Muscle of arm (tissue), 12 donors: Measurements from ENCODE around the gene FBLN7. TPM values are rescaled to one million over a fixed set of nuclear protein-coding genes. Genes with fewer than 3 reads are reported as not detected.
A peak's percentile ranks its signal among the peaks of the same experiment; 100 is the strongest.

Source experiments
- DNase-seq: peaks from one replicate; pipeline ENCODE4 v3.0.0-alpha.2; 2013
- polyA plus RNA-seq, 12 donors: library from polyadenylated mRNA; unstranded; fragments of 120-200 nt; gene quantifications; one replicate each; pipeline ENCODE4 v1.2.1, GENCODE V29; 2013; ENCODE audit not compliant: insufficient read length in 12 of 12

The FBLN7 gene
- polyA plus RNA-seq, 12 donors = 7.4 to 12.8 (median 10.6) TPM; not detected in 1

GRCh38 chr2:112140205-112140802, 2.1 kb downstream of the FBLN7 start:
- no peak for DNase-seq

GRCh38 chr2:112140899-112141625, 2.9 kb downstream of the FBLN7 start:
- no peak for DNase-seq

- DNase-seq = no peak
Observed at GRCh38 chr2:112141626-112142007, 3.4 kb downstream of the FBLN7 start.

GRCh38 chr2:112142525-112143078, 4.4 kb downstream of the FBLN7 start:
- DNase-seq = no peak

GRCh38 chr2:112143150-112143549, 5.0 kb downstream of the FBLN7 start:
- DNase-seq = no peak

GRCh38 chr2:112144966-112145365, 6.8 kb downstream of the FBLN7 start:
- DNase-seq = no peak

- peak; percentile 71 for DNase-seq
Observed at GRCh38 chr2:112147382-112148168, 9.4 kb downstream of the FBLN7 start.

GRCh38 chr2:112148477-112148876, 10.3 kb downstream of the FBLN7 start:
- DNase-seq = no peak

- no peak for DNase-seq
Observed at GRCh38 chr2:112149194-112149593, 11.0 kb downstream of the FBLN7 start.

GRCh38 chr2:112149866-112150435, 11.8 kb downstream of the FBLN7 start:
- no peak for DNase-seq

GRCh38 chr2:112150447-112150846, 12.3 kb downstream of the FBLN7 start:
- DNase-seq = no peak

- no peak for DNase-seq
Observed at GRCh38 chr2:112150851-112151250, 12.7 kb downstream of the FBLN7 start.

GRCh38 chr2:112151271-112151670, 13.1 kb downstream of the FBLN7 start:
- no peak for DNase-seq

GRCh38 chr2:112151701-112152440, 13.7 kb downstream of the FBLN7 start:
- no peak for DNase-seq

- DNase-seq = no peak
Observed at GRCh38 chr2:112152476-112153178, 14.4 kb downstream of the FBLN7 start.

- DNase-seq = no peak
Observed at GRCh38 chr2:112153179-112153490, 14.9 kb downstream of the FBLN7 start.

GRCh38 chr2:112153501-112153900, 15.3 kb downstream of the FBLN7 start:
- DNase-seq = no peak

GRCh38 chr2:112154246-112155117, 16.3 kb downstream of the FBLN7 start:
- DNase-seq = no peak

- DNase-seq = no peak
Observed at GRCh38 chr2:112155331-112156151, 17.4 kb downstream of the FBLN7 start.
